Measurements from ENCODE around the gene ARPP21. TPM values are rescaled to one million over a fixed set of nuclear protein-coding genes. Genes with fewer than 3 reads are reported as not detected.

Gene ARPP21
- total and polyA plus RNA-seq, 9 donors, result 116 to 225 (median 155) TPM

DNA sequence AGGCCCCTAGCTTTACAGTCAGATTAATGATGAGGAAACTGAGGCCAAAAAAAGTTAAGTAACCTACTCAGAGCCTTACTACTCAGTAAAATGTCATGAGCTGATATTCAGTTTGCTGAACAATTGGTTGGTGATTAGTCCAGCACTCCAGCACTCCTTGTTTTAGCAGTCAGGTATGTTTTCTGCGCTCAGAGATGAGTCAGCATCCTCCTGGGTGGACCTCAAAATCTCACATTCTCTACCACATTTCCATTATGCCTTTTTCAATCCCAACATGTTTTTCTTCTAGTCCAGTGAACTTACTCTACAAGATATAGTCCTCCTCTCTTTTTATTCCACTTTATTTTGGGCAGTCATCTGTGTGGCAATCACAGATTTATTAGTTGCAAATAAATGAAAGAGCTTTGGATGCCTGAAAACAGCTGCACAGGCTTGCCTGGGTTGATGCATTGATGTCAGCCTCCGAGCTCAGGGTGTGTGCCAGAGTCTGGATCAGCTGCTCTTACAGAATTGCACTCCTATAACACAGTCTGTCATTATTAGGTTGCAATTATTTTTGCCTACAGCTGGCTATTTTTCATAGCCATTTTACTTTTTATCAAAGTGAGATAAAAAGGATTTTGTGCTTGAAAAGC, 133.2 kb downstream of the ARPP21 start:
- H3K27ac ChIP-seq (ENCODE audit: low read length), result peak overlapping the region; percentile 56
- no peaks in the 10 kb centered on the region for H3K36me3 ChIP-seq (ENCODE audit: control insufficient read depth, insufficient read depth, low read length)
- no peaks in the 10 kb centered on the region for H3K9me3 ChIP-seq (replicated peaks; ENCODE audit: control insufficient read depth, low read depth, low read length)
- H3K4me1 ChIP-seq (ENCODE audit: control insufficient read depth, insufficient read depth, low read length), result peaks cover 2% of the 10 kb centered on the region
- no peaks in the 10 kb centered on the region for H3K27me3 ChIP-seq (ENCODE audit: control insufficient read depth, insufficient read depth, low read length)
- 67% methylated on average over 1 of the region's 2 CpGs for WGBS (ENCODE audit: insufficient coverage)
- DNase-seq, result peak; percentile 83
- H3K4me3 ChIP-seq (ENCODE audit: low read length), result no peak overlapping the region

DNA sequence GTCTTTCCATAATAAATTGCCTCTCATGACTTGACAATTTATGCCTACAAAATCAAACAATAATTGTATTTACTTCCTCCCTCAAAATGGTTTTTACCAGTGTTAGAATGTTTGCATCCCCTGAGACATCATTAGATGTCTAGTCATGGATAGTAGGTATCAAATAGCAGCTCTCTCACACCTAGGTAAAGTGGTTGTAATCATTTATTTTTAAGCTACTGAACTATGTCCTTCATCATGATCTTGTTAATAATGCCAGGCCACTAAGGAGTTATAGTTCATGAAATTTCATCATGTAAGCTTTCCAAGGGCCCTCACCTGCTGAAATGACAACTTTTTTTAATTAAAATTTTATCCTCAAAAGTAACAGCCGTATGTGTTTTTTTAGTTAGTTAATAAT, 134.1 kb downstream of the ARPP21 start:
- H3K27me3 ChIP-seq (ENCODE audit: control insufficient read depth, insufficient read depth, low read length), result no peaks in the 10 kb centered on the region
- no peak for DNase-seq
- no CpG with 5 or more reads among the region's 1 CpG for WGBS (ENCODE audit: insufficient coverage)
- H3K36me3 ChIP-seq (ENCODE audit: control insufficient read depth, insufficient read depth, low read length), result no peaks in the 10 kb centered on the region
- no peaks in the 10 kb centered on the region for H3K9me3 ChIP-seq (replicated peaks; ENCODE audit: control insufficient read depth, low read depth, low read length)
- peak overlapping the region; percentile 56 for H3K27ac ChIP-seq (ENCODE audit: low read length)
- H3K4me1 ChIP-seq (ENCODE audit: control insufficient read depth, insufficient read depth, low read length), result peaks cover 2% of the 10 kb centered on the region
- H3K4me3 ChIP-seq (ENCODE audit: low read length), result no peak overlapping the region

- no peaks in the 10 kb centered on the region for H3K36me3 ChIP-seq (ENCODE audit: control insufficient read depth, insufficient read depth, low read length)
- H3K27me3 ChIP-seq (ENCODE audit: control insufficient read depth, insufficient read depth, low read length), result no peaks in the 10 kb centered on the region
- no peak for DNase-seq
- peaks cover 2% of the 10 kb centered on the region for H3K4me1 ChIP-seq (ENCODE audit: control insufficient read depth, insufficient read depth, low read length)
- 92% methylated on average over 2 of the region's 2 CpGs for WGBS (ENCODE audit: insufficient coverage)
- H3K27ac ChIP-seq (ENCODE audit: low read length), result no peak overlapping the region
- no peak overlapping the region for H3K4me3 ChIP-seq (ENCODE audit: low read length)
- H3K9me3 ChIP-seq (replicated peaks; ENCODE audit: control insufficient read depth, low read depth, low read length), result no peaks in the 10 kb centered on the region
Measured at GRCh38 chr3:35776346-35776745, 137.0 kb downstream of the ARPP21 start.

GRCh38 chr3:35777065-35777464, 137.7 kb downstream of the ARPP21 start:
- H3K27me3 ChIP-seq (ENCODE audit: control insufficient read depth, insufficient read depth, low read length), result no peaks in the 10 kb centered on the region
- WGBS (ENCODE audit: insufficient coverage), result no CpG with 5 or more reads among the region's 2 CpGs
- H3K4me3 ChIP-seq (ENCODE audit: low read length), result no peak overlapping the region
- peaks cover 2% of the 10 kb centered on the region for H3K4me1 ChIP-seq (ENCODE audit: control insufficient read depth, insufficient read depth, low read length)
- no peak for DNase-seq
- H3K36me3 ChIP-seq (ENCODE audit: control insufficient read depth, insufficient read depth, low read length), result no peaks in the 10 kb centered on the region
- no peaks in the 10 kb centered on the region for H3K9me3 ChIP-seq (replicated peaks; ENCODE audit: control insufficient read depth, low read depth, low read length)
- H3K27ac ChIP-seq (ENCODE audit: low read length), result no peak overlapping the region

DNA sequence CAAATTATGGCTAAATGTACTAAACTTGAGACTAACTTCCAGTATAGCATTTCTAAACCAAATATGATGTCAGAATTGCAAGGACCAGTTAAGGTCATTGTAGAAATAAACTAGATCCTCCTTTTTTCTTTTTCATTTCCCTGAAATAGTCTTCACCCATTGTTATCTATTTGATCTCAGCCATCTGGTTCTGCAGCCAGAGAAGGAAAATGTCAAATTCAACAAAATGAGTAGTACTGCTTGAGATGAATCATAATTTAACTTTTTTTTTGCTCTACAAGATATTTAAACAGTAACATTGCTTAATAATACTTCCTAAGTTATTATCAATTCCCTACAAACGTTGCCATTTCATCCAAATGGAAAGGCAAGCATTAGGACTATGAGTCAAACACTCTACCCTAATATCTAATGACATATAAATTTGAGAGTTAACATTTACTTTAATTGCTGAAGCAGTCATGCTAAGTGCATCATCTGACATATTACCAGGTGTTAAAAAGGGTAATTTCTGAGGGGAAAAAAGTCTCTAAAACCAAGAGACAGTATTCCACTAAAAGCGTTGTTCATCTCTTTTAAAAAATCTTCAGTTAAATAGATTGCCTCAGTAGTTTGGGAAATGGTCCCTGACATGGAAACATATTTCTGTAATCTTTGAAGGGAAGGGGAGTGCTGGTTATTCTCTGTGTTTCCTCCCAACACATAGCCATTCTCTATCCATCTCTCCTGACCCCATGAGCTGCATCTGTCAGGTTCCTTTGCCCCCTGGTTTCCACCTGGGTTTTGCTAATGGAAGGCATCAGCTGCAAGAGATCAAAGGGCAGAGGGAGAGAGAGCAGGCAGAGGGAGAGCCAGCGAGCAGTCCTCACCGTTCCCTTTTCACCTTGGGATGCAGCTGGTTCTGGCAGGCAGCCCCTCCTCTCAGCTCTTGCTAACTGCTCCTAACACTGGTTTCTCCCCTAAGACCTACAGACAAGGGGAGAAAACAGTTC, 138.5 kb downstream of the ARPP21 start:
- 0% methylated on average over 2 of the region's 4 CpGs for WGBS (ENCODE audit: insufficient coverage)
- H3K27ac ChIP-seq (ENCODE audit: low read length), result no peak overlapping the region
- DNase-seq, result no peak
- H3K27me3 ChIP-seq (ENCODE audit: control insufficient read depth, insufficient read depth, low read length), result no peaks in the 10 kb centered on the region
- no peaks in the 10 kb centered on the region for H3K36me3 ChIP-seq (ENCODE audit: control insufficient read depth, insufficient read depth, low read length)
- no peak overlapping the region for H3K4me3 ChIP-seq (ENCODE audit: low read length)
- no peaks in the 10 kb centered on the region for H3K4me1 ChIP-seq (ENCODE audit: control insufficient read depth, insufficient read depth, low read length)
- H3K9me3 ChIP-seq (replicated peaks; ENCODE audit: control insufficient read depth, low read depth, low read length), result no peaks in the 10 kb centered on the region

DNA sequence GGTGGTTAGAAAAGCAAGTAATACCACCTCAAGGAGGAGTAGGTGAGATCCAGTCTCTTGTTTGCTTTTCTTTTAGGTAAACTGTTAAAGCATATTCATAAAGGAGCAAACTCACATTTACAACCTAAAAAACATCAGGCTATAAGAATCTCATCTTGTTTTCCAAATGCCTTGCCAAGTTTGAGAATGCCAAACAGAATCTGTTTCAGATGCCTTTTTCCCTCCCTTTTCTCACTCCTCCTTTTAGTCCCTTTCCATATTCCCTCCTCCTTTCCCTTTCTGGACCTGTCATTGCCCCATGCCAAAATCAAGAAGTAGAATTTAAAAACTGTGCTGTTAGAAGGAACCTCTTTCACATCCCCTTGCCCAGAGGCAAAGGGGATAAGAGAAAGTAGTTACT, 140.3 kb downstream of the ARPP21 start:
- Histone ChIP-seq H3K9me3 (replicated peaks; ENCODE audit: control insufficient read depth, low read depth, low read length) (no peaks in the 10 kb centered on the region), H3K4me1 (ENCODE audit: control insufficient read depth, insufficient read depth, low read length) (no peaks in the 10 kb centered on the region), H3K4me3 (ENCODE audit: low read length) (no peak overlapping the region), H3K27ac (ENCODE audit: low read length) (no peak overlapping the region), H3K27me3 (ENCODE audit: control insufficient read depth, insufficient read depth, low read length) (no peaks in the 10 kb centered on the region), H3K36me3 (ENCODE audit: control insufficient read depth, insufficient read depth, low read length) (no peaks in the 10 kb centered on the region)
- DNase-seq, result peak; percentile 34

DNA sequence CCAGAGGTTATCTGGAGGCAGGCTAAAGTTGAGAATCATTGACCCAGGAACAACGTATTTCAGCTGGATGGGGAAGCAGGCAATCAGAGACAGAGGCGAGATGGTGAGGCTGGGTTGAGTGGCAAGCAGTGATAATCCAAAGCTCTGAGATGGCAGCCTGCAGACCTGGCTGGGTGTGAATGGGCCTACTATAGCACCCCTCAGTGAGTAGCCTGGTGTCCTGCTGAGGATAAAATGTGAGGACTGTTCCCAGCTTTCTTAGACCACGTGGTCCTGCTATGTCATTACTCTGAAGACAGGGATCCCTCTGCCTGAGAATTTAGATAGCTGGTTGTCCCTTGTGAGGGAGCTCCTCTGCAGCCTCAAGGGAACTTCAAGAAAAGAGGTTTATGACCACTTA, 141.5 kb downstream of the ARPP21 start:
- Histone ChIP-seq H3K27ac (ENCODE audit: low read length) (no peak overlapping the region), H3K36me3 (ENCODE audit: control insufficient read depth, insufficient read depth, low read length) (no peaks in the 10 kb centered on the region)

DNA sequence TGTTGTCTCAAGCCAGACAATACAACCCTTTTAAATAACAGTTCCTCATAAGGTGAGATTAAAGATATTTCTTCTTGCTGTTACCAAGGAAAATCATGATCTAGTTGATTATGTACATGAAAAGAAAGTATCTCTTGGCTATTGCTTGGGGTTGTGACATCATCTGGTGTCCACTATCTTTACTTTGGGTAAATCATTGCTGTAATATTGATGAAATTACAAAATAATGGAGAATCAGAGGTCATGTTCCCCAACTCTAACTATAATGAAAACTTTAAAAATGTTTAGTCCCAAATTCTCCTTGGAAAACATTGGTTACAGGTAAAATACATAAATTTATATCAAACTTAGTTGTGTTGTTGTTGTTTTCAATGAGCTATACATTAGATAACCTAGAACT, 142.2 kb downstream of the ARPP21 start:
- Histone ChIP-seq H3K9me3 (replicated peaks; ENCODE audit: control insufficient read depth, low read depth, low read length) (no peaks in the 10 kb centered on the region), H3K27me3 (ENCODE audit: control insufficient read depth, insufficient read depth, low read length) (no peaks in the 10 kb centered on the region), H3K4me1 (ENCODE audit: control insufficient read depth, insufficient read depth, low read length) (no peaks in the 10 kb centered on the region), H3K36me3 (ENCODE audit: control insufficient read depth, insufficient read depth, low read length) (no peaks in the 10 kb centered on the region), H3K4me3 (ENCODE audit: low read length) (no peak overlapping the region), H3K27ac (ENCODE audit: low read length) (no peak overlapping the region)
- no peak for DNase-seq

More for the DNA sequence above, 141.5 kb downstream of the ARPP21 start:
- Histone ChIP-seq H3K9me3 (replicated peaks; ENCODE audit: control insufficient read depth, low read depth, low read length) (no peaks in the 10 kb centered on the region), H3K27me3 (ENCODE audit: control insufficient read depth, insufficient read depth, low read length) (no peaks in the 10 kb centered on the region), H3K4me3 (ENCODE audit: low read length) (no peak overlapping the region), H3K4me1 (ENCODE audit: control insufficient read depth, insufficient read depth, low read length) (no peaks in the 10 kb centered on the region)
- no peak for DNase-seq
- WGBS (ENCODE audit: insufficient coverage), result 34% methylated on average over 3 of the region's 3 CpGs

- H3K36me3 ChIP-seq (ENCODE audit: control insufficient read depth, insufficient read depth, low read length), result no peaks in the 10 kb centered on the region
- no peaks in the 10 kb centered on the region for H3K4me1 ChIP-seq (ENCODE audit: control insufficient read depth, insufficient read depth, low read length)
Measured at GRCh38 chr3:35782355-35782754, 143.0 kb downstream of the ARPP21 start.

DNA sequence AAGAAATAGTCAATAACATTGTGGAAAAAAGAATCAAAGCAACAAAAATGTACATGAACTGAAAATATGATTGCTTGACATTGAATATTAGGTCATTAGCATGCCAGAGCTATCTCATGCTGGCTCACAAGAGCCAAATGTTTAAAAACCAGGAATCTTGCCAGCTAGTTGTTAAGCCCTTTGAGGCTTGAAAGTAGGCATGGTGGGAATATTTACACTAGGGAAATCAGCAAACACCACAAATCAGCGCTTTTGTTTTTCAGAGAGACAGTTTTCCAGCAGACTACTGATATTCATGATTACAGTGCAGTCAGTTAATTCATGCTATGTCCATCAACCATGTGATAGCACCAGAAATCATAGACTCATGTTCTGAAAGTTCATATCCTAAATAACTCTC, 144.8 kb downstream of the ARPP21 start:
- Histone ChIP-seq H3K27ac (ENCODE audit: low read length) (no peak overlapping the region), H3K36me3 (ENCODE audit: control insufficient read depth, insufficient read depth, low read length) (no peaks in the 10 kb centered on the region), H3K4me3 (ENCODE audit: low read length) (no peak overlapping the region), H3K9me3 (replicated peaks; ENCODE audit: control insufficient read depth, low read depth, low read length) (no peaks in the 10 kb centered on the region), H3K4me1 (ENCODE audit: control insufficient read depth, insufficient read depth, low read length) (no peaks in the 10 kb centered on the region), H3K27me3 (ENCODE audit: control insufficient read depth, insufficient read depth, low read length) (no peaks in the 10 kb centered on the region)
- 100% methylated on average over 1 of the region's 1 CpG for WGBS (ENCODE audit: insufficient coverage)
- no peak for DNase-seq

More at GRCh38 chr3:35782355-35782754, 143.0 kb downstream of the ARPP21 start:
- Histone ChIP-seq H3K4me3 (ENCODE audit: low read length) (no peak overlapping the region), H3K27ac (ENCODE audit: low read length) (no peak overlapping the region), H3K27me3 (ENCODE audit: control insufficient read depth, insufficient read depth, low read length) (no peaks in the 10 kb centered on the region), H3K9me3 (replicated peaks; ENCODE audit: control insufficient read depth, low read depth, low read length) (no peaks in the 10 kb centered on the region)
- WGBS (ENCODE audit: insufficient coverage), result no CpG with 5 or more reads among the region's 1 CpG
- no peak for DNase-seq
